22Rv1 (cell line): ENCODE measurements around the gene TMEM132D.

Experiments used
- ZFX ChIP-seq: fragments of 450-650 bp; IDR thresholded peaks from 2 replicates; pipeline ENCODE4 v1.6.1; 2017; ENCODE audit warnings: antibody characterized with exemption, borderline replicate concordance
- TF ChIP-seq, protein P1 (sequence below): fragments of 450-650 bp; IDR thresholded peaks from 2 replicates; pipeline ENCODE4 v1.5.1; 2017; ENCODE audit warnings: mild to moderate bottlenecking

DNA sequence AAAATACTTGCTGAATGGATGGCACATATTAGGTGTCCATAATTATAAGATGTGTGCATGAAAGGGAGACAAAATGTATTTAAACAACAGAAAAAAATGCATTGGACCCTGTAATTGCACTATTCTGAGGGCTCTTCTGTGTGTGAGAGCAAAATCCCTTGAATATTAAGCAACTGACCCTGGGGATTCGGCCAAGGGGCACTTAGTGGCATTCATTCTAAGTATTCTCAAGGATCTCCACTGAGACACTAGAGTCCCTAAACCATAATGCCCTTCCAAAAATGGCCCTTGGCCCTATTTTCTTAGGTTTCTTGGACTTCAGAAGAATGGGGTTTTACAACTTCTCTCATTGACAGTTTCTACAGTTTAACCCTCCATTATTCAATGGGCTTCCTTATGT lies 662.0 kb downstream of the TMEM132D start:
- TF ChIP-seq, protein P1, sequence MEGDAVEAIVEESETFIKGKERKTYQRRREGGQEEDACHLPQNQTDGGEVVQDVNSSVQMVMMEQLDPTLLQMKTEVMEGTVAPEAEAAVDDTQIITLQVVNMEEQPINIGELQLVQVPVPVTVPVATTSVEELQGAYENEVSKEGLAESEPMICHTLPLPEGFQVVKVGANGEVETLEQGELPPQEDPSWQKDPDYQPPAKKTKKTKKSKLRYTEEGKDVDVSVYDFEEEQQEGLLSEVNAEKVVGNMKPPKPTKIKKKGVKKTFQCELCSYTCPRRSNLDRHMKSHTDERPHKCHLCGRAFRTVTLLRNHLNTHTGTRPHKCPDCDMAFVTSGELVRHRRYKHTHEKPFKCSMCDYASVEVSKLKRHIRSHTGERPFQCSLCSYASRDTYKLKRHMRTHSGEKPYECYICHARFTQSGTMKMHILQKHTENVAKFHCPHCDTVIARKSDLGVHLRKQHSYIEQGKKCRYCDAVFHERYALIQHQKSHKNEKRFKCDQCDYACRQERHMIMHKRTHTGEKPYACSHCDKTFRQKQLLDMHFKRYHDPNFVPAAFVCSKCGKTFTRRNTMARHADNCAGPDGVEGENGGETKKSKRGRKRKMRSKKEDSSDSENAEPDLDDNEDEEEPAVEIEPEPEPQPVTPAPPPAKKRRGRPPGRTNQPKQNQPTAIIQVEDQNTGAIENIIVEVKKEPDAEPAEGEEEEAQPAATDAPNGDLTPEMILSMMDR, result no peak
- no peak for TF ChIP-seq ZFX
